PFSK-1 (cell line): ENCODE results near the gene SLC6A9.

Experiments used
- POLR2AphosphoS5 ChIP-seq: IDR thresholded peaks from 2 replicates; pipeline ENCODE4 v1.6.1; 2012; ENCODE audit warnings: low read depth, mild to moderate bottlenecking, control low read depth, low read length, moderate library complexity
- TAF1 ChIP-seq: IDR thresholded peaks from 2 replicates; pipeline ENCODE4 v1.6.1; 2012; ENCODE audit warnings: low read length, control low read depth, borderline replicate concordance; ENCODE audit not compliant: insufficient read depth

DNA sequence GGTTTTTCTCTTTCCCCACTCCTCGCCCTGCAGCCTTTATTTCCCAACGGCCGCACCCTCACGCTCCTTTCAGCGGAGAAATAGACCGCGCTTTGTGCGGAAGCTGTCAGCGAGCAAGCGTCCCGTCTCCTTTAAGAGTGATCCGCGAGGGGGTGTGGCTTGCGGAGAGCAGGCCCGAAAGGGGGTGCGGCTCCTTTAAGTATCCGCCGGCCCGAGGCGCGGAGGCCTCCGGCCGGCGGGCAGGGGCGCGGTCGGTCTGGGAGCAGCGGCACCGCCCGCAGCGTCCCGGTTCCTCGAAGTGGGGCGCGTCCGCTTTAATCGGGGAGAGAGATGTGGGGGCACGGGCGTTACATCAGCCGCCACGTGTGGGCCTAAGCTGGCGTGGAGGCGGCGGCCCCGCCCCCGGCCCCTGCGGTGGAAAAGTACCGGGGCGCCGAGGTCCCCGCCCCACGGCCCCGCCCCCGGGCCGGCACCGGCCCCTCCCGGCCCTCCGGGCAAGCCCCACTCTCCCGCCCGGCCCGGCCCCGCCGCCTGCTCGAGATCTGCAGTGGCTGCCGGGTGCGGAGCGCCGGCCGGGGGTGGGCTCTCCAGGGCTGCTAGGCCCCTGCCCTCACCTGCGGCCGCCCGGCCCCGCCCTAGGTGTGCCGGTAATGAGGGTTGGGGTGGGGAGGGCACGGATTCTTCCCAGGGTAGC, 1.2 kb downstream of the SLC6A9 start:
- no peak for TF ChIP-seq TAF1
- TF ChIP-seq POLR2AphosphoS5, result peak; percentile 19; the same call in 1 of the 2 replicates
